NCI-H2107 treated with DMSO at 0.1 percent for 48 hours (cell line): ENCODE data around the gene TIMM29.
A peak's percentile ranks its signal among the peaks of the same experiment; 100 is the strongest.

Source experiments
- DNase-seq: peaks from one replicate; lab custom pipeline; 2025; ENCODE audit not compliant: unreplicated experiment; lab: John Stamatoyannopoulos, UW

Gene TIMM29

DNA sequence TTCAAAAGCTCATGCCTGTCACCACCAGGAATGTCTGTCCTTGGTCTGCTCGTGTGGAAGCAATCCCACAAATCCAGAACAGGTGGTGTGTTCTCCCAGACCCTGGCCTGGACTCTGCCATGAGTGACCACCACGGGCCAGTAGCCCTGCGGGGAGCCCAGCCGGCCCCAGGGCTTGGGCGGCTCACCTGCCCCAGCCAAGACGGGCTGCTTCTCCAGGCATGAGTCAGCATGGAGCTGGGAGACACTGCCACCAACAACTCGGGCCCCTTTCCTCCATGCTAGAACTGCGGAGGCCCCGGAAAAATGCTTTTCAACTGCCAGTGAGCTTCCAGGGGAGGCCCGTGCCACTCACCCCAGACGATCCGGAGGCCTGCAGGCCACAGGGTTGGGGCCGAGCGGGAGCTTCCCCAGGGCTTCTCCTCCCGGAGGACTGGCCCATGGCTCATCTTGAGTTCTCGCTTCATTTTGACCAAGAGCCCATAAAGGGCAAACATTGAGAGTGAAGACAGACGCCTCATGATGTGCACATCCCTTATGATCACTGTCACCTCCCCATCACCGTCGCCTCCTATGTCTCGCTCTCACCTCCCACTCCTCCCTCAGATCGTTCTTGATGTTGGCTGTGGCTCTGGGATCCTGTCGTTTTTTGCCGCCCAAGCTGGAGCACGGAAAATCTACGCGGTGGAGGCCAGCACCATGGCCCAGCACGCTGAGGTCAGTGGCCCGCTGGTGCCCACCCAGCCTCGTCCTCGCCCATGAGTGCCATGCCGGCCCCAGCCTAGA lies 16.8 kb upstream of the TIMM29 start:
- DNase-seq = no peak

DNA sequence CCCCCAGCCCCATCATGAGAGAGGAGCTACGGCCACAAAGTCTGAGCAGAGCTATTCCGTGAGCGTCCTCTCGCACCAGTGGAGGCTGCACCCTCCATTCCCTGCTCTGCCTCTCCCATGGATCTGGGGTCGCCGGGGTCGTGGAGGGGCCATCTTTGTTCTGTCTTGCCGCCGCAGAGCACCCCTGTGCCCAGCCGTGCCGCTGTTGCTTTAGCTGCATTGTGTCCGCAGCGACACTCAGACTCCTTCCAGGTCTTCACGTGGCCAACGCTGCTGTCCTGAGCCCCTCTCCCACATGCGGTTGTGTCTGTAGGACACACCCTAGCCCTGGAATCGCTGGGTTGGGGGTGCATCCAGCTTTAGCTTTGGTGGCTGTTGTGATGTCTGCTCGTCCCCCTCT lies 16.0 kb upstream of the TIMM29 start:
- no peak for DNase-seq

DNA sequence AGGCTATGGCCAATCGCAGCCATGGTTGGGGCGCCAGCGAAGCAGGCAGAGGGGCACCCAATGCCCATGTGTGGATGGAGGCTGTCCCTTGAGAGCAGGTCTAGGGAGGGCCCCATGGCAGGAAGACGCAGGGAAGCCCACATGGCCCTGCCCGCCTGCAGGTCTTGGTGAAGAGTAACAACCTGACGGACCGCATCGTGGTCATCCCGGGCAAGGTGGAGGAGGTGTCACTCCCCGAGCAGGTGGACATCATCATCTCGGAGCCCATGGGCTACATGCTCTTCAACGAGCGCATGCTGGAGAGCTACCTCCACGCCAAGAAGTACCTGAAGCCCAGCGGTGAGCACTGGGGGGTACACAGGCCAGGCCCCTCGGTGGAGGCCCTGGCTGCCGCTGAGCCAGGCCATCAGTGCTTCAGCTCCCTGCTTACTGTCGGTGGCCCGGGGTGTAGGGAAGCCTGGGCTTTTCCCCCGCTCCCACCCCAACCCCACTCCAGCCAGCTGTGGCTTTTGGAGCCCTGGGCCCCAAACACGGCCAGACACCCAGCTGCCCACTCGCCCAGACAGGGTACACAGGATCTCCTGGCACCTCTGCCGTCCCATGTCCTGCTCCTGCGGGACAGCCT lies 14.8 kb upstream of the TIMM29 start:
- no peak for DNase-seq

- no peak for DNase-seq
These were observed 13.2 kb upstream of the TIMM29 start for GRCh38 chr19:10915130-10916091.

DNA sequence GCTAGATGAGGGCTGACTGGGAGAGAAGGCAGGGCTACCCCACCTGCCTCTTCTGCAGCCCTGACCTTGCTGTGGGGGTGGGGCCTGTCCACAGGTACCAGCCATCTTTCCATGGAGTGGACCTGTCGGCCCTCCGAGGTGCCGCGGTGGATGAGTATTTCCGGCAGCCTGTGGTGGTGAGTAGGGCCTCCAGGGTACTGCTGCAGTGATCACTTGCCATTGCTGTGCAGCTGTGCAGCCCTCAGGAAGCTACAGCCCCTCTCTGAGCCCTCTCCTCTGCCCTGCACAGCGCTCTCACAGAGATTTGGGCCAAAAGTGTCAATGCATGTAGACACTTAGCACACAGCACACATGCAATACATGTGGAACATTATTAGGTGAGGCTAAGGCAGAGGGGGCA lies 12.0 kb upstream of the TIMM29 start:
- DNase-seq = no peak

DNA sequence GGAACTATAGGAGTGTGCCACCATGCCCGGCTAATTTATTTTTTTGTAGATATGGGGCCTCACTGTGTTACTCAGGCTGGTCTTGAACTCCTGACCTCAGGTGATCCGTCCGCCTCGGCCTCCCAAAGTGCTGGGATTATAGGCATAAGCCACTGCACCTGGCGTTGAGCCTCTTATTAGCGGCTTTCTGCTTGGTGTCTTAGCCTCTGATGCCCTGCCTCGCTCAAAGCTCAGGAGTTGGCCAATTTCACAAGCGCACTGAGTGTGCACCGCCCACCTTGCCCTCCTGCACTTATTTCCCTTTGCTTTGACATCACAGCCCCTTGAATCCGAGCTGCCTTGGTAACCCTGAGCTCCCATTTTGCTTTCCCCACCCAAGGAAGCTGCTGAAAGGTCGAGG lies 10.3 kb upstream of the TIMM29 start:
- DNase-seq = no peak

DNA sequence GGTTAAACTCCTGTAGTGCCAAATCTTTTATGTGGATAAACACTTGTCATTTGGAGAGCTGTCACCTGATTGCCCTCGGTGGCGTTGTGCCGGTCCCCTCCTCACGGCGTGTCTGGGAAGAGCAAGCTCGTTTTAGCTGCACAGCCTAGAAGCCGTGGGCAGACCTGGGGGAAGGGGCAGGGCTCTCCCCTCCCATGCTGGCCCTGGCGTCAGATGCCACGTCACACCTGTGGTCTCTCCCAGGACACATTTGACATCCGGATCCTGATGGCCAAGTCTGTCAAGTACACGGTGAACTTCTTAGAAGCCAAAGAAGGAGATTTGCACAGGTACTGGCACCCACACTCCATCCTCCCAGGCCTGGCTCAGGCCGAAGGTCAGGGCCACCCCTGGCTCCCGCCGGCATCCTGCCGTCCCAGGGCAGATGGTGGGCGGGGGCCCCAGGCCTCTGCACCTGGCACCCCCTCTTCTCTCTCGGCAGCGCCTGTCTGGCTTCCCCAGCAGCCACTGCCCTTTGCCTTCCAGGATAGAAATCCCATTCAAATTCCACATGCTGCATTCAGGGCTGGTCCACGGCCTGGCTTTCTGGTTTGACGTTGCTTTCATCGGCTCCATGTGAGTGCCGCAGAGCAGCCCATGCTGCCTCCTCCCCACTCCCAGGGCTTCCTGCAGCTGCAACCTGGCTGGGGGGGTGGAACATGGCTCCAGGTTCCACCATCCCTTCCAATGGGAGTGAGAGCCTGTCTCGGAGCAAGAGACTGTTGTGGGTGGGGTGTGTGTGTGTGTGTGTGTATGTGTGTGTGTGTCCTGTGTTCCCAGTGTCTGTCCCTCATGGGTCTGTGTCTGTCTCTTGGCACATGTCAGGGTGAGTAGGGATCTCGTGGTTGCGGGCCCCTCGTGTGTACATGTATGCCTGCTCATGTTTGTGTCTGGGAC lies 9.0 kb upstream of the TIMM29 start:
- peak; percentile 38 for DNase-seq

DNA sequence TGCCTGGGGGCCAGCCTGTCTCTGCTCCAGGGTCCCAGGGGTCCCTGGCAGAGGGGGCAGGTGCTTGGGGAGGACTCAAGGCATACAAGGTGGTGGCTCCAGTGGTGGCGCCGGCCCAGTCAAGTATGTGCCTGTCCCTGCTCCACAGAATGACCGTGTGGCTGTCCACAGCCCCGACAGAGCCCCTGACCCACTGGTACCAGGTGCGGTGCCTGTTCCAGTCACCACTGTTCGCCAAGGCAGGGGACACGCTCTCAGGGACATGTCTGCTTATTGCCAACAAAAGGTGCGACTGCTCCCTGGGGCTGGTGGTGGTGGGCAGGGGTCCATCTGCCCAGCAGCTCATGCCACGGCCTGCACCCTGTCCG lies 8.3 kb upstream of the TIMM29 start:
- no peak for DNase-seq

GRCh38 chr19:10920781-10921180 lies 7.8 kb upstream of the TIMM29 start:
- no peak for DNase-seq

DNA sequence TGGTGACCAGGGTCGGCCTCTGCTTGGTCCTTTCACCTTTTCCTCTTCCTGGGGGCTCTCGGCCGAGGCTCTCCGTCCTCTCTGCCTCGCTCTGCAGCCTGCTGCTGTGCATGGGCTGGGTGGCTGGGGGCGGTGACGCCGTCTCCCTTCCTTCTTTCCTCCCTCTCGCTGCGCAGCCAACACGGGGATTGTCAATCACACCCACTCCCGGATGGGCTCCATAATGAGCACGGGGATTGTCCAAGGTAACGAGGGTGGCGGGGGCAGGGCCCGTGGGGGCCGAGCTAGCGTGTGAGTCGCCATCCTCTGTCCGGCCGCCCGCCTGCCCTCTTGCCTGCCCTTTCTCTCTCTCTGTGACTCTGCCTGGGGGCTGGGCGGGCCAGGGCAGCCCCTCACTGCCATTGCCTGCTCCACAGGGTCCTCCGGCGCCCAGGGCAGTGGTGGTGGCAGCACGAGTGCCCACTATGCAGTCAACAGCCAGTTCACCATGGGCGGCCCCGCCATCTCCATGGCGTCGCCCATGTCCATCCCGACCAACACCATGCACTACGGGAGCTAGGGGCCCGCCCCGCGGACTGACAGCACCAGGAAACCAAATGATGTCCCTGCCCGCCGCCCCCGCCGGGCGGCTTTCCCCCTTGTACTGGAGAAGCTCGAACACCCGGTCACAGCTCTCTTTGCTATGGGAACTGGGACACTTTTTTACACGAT lies 7.3 kb upstream of the TIMM29 start:
- no peak for DNase-seq

- DNase-seq = no peak
These were observed 6.5 kb upstream of the TIMM29 start for GRCh38 chr19:10921910-10922637.

DNA sequence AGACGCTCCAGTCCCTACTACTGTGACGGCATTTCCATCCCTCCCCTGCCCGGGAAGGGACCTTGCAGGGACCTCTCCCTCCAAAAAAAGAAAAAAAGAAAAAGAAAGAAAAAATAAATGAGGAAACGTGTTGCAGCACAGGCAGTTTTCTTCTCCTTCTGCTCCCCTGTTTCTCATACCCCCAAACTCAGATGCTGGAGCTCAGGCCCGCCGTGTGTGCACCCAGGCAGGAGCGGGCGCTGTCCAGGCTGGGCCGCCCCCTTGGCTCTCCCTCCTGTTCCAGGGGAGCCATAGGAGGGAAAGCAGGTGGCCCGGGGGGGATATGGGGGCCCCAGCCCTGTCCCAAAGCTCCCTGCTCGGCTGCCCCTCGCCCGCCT lies 6.0 kb upstream of the TIMM29 start:
- no peak for DNase-seq

DNA sequence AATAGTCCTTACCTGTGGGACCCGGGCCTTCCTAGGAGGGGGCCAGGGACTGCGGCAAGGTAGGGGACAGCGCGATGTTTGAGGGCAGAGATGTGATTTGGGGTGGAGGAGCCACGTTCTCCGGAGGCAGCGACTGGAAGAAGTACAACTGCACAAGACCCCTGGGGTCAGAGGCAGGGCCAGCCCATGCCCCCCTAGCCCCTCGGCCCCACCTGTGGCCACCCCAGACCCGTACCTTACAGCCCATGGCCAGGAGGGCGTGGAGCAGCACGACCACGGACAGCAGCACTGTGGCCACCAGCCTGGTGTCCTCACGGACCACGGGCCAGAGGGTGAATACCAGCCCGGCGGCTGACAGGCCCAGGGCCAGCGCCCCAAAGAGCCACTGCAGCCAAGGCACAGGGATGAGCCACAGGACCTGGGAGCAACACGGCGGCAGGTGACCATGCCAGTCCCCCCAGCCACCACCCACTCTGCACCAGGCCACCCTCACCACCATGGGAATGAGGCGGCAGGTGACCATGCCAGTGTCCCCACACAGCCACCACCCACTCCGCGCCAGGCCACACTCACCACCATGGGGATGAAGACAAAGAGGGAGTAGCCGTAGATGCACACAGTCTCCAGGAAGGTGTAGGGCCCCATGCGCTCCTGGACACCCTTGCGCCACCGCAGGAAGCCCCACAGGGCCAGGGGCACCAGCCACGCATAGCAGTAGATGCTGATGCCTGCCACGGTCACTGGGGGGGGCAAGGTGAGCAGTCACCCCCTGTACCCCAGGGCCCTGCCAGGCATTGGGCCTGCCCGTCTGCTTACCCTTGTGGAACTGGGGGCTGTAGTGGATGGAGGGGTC lies 5.1 kb upstream of the TIMM29 start:
- no peak for DNase-seq

- DNase-seq = no peak
These were observed 4.0 kb upstream of the TIMM29 start for GRCh38 chr19:10924597-10924996.

GRCh38 chr19:10927730-10928562 lies 665 bp upstream of the TIMM29 start:
- no peak for DNase-seq

- DNase-seq = no peak
These were observed 787 bp downstream of the TIMM29 start for GRCh38 chr19:10929402-10929794.

DNA sequence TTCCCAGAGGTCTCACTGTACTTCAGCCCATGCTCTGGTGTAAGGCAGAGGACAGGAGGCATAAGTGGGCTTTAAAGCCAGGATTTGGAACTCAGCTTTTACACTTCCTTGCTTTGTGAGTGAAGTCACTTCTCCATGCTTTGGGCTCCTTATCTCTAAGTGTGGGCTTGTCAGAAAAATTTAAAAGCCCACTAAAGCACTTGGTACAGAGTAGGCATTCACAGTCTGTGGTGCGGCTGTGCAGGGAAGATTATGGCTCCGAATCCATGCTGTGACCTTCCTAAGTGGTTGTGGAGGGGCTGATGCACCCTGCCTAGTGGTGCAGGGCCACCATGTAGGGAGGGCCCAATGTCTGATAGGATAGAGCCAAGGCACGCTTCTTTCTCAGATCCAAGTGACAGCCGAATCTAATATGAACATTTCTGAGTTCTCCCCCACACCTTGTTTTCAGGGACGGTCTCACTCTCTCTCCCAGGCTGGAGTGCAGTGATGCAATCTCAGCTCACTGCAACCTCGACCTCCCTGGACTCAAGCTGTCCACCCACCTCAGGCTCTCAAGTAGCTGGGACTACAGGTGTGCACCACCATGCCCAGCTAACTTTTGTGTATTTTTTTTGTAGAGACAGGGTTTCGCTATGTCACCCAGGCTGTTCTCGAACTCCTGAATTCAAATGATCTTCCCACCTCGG lies 6.9 kb downstream of the TIMM29 start:
- DNase-seq = no peak
